K562 (cell line): Measurements from ENCODE around the gene SLC4A2. TPM values are rescaled to one million over a fixed set of nuclear protein-coding genes. Genes with fewer than 3 reads are reported as not detected.

Experiments used
- BMI1 ChIP-seq: fragments of 150-350 bp; IDR thresholded peaks from 2 replicates; pipeline ENCODE4 v1.6.1; 2014; ENCODE audit warnings: low read length
- CUX1 ChIP-seq: fragments of 200-800 bp; sonication (Bioruptor generic); IDR thresholded peaks from 2 replicates; pipeline ENCODE4 v1.6.1; 2016; ENCODE audit warnings: missing genetic modification characterization, missing compliant biosample characterization
- KDM1A ChIP-seq, 2 experiments: fragments of 450-650 bp; IDR thresholded peaks; 2 replicates each; pipeline ENCODE4 v1.6.1; 2016; ENCODE audit warnings: mild to moderate bottlenecking in 2 of 2
- KLF6 ChIP-seq: fragments of 250-450 bp; sonication (Bioruptor Pico); IDR thresholded peaks from 2 replicates; pipeline ENCODE4 v1.4.0; 2020; ENCODE audit warnings: mild to moderate bottlenecking, moderate library complexity, borderline replicate concordance
- TCF3 ChIP-seq: sonication (generic); formaldehyde crosslinking; IDR thresholded peaks from 2 replicates; pipeline ENCODE4 v1.4.0; 2020; ENCODE audit warnings: mild to moderate bottlenecking, missing genetic modification reagents
- TEAD4 ChIP-seq, 2 experiments: sonication (generic) in 1 of 2; formaldehyde crosslinking in 1 of 2; IDR thresholded peaks; 2 replicates each; pipeline versions ENCODE4 v1.6.1 to v1.8.0; 2012 to 2022; ENCODE audit warnings: borderline replicate concordance in 1 of 2, inconsistent platforms in 1 of 2, low read length in 1 of 2, mild to moderate bottlenecking in 1 of 2, missing genetic modification reagents in 1 of 2
- USF1 ChIP-seq: sonication (generic); formaldehyde crosslinking; IDR thresholded peaks from 2 replicates; pipeline ENCODE4 v1.9.0; 2022; ENCODE audit warnings: mild to moderate bottlenecking, missing genetic modification reagents
- ZNF282 ChIP-seq: sonication (generic); formaldehyde crosslinking; IDR thresholded peaks from 2 replicates; pipeline ENCODE4 v1.8.1; 2023; ENCODE audit warnings: missing genetic modification reagents
- ZNF347 ChIP-seq: fragments of 450-650 bp; formaldehyde crosslinking; IDR thresholded peaks from 2 replicates; pipeline ENCODE4 v1.4.0; 2020; ENCODE audit warnings: low read depth, mild to moderate bottlenecking, moderate library complexity
- ZNF75A ChIP-seq: fragments of 450-650 bp; formaldehyde crosslinking; IDR thresholded peaks from 2 replicates; pipeline ENCODE4 v1.4.0; 2020; ENCODE audit warnings: mild to moderate bottlenecking
- ZNF778 ChIP-seq: fragments of 450-650 bp; formaldehyde crosslinking; IDR thresholded peaks from 2 replicates; pipeline ENCODE4 v1.4.0; 2020; ENCODE audit warnings: mild to moderate bottlenecking, moderate library complexity
- polyA plus RNA-seq, 8 experiments: library from polyadenylated mRNA; depleted of rRNA in 4 of 8; stranded (reverse) in 5 of 8; unstranded in 3 of 8; fragments of >200 nt; fragmentation: Nextera tagmentation in 2 of 8; fragmentation: Illumina TruSeq in 1 of 8; extraction: Ambion mirVana in 2 of 8; extraction: Trizol in 1 of 8; gene quantifications; 2 replicates each; pipeline versions ENCODE4 v1.2.1 to v1.2.3, GENCODE V29; 2011 to 2014; ENCODE audit warnings: inconsistent platforms in 1 of 8, missing spikeins in 1 of 8
- total RNA-seq, 7 experiments: library from RNA; depleted of rRNA in 6 of 7; stranded (reverse); fragments of >200 nt in 6 of 7; fragmentation: Illumina TruSeq in 2 of 7; extraction: Trizol in 2 of 7; gene quantifications; 2 replicates each; pipeline versions ENCODE4 v1.2.1 to v1.2.3, GENCODE V29; 2011 to 2021; ENCODE audit warnings: low replicate concordance in 1 of 7
- TF ChIP-seq, protein P1 (sequence below): sonication (generic); formaldehyde crosslinking; IDR thresholded peaks from 2 replicates; pipeline ENCODE4 v1.8.1; 2023; ENCODE audit warnings: mild to moderate bottlenecking, missing genetic modification reagents
- TF ChIP-seq, protein P2 (sequence below): IDR thresholded peaks from 3 replicates; pipeline ENCODE4 v1.6.1; 2011; ENCODE audit warnings: borderline replicate concordance, mild to moderate bottlenecking; ENCODE audit not compliant: insufficient read length, insufficient read depth
- TF ChIP-seq, protein P3 (sequence below): sonication (generic); formaldehyde crosslinking; IDR thresholded peaks from 2 replicates; pipeline ENCODE4 v1.8.0; 2022; ENCODE audit warnings: missing genetic modification reagents, mild to moderate bottlenecking, moderate library complexity, borderline replicate concordance

SLC4A2 gene
- total and polyA plus RNA-seq, 9 of the 15 experiments (the other 6 are each of a cell fraction or from before 2014, with no cell fraction given) = 11.4 to 375 (median 130) TPM

GRCh38 chr7:151079199-151079910 lies 20.0 kb downstream of the SLC4A2 start (continued):
- TF ChIP-seq CUX1 (no peak), KLF6 (CRISPR knock-in tag) (no peak), ZNF75A (no peak), TCF3 (CRISPR knock-in tag) (no peak), KDM1A (IDR thresholded peaks at IDR 0.05) (no peak), ZNF347 (CRISPR knock-in tag) (no peak), TEAD4 (IDR thresholded peaks at IDR 0.05; ENCODE audit: low read length) (no peak), TEAD4 (CRISPR knock-in tag; IDR thresholded peaks at IDR 0.05; ENCODE audit: borderline replicate concordance) (0 out of 2 replicates have a peak, but pooled peaks have one; percentile 52), ZNF282 (CRISPR knock-in tag) (no peak), BMI1 (no peak), ZNF778 (no peak), USF1 (CRISPR knock-in tag) (peak; percentile 8; the same call in 1 of the 2 replicates)
- TF ChIP-seq, protein P1, sequence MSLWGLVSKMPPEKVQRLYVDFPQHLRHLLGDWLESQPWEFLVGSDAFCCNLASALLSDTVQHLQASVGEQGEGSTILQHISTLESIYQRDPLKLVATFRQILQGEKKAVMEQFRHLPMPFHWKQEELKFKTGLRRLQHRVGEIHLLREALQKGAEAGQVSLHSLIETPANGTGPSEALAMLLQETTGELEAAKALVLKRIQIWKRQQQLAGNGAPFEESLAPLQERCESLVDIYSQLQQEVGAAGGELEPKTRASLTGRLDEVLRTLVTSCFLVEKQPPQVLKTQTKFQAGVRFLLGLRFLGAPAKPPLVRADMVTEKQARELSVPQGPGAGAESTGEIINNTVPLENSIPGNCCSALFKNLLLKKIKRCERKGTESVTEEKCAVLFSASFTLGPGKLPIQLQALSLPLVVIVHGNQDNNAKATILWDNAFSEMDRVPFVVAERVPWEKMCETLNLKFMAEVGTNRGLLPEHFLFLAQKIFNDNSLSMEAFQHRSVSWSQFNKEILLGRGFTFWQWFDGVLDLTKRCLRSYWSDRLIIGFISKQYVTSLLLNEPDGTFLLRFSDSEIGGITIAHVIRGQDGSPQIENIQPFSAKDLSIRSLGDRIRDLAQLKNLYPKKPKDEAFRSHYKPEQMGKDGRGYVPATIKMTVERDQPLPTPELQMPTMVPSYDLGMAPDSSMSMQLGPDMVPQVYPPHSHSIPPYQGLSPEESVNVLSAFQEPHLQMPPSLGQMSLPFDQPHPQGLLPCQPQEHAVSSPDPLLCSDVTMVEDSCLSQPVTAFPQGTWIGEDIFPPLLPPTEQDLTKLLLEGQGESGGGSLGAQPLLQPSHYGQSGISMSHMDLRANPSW (CRISPR knock-in tag) = 0 out of 2 replicates have a peak, but pooled peaks have one; percentile 47
- TF ChIP-seq, protein P2, sequence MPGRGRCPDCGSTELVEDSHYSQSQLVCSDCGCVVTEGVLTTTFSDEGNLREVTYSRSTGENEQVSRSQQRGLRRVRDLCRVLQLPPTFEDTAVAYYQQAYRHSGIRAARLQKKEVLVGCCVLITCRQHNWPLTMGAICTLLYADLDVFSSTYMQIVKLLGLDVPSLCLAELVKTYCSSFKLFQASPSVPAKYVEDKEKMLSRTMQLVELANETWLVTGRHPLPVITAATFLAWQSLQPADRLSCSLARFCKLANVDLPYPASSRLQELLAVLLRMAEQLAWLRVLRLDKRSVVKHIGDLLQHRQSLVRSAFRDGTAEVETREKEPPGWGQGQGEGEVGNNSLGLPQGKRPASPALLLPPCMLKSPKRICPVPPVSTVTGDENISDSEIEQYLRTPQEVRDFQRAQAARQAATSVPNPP = no peak
- TF ChIP-seq, protein P3, sequence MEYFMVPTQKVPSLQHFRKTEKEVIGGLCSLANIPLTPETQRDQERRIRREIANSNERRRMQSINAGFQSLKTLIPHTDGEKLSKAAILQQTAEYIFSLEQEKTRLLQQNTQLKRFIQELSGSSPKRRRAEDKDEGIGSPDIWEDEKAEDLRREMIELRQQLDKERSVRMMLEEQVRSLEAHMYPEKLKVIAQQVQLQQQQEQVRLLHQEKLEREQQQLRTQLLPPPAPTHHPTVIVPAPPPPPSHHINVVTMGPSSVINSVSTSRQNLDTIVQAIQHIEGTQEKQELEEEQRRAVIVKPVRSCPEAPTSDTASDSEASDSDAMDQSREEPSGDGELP (CRISPR knock-in tag) = peak; percentile 30; the same call in 1 of the 2 replicates
